ENCODE measurements around the gene PCDHB11. TPM values are rescaled to one million over a fixed set of nuclear protein-coding genes. Genes with fewer than 3 reads are reported as not detected.
"Not testable (repeated sequence)": the region's sequence is repeated elsewhere in the genome, so short reads cannot be mapped to it uniquely, and the experiment has no call there.

Gene PCDHB11
- polyA plus RNA-seq, 4 donors: 4.8 to 6.3 (median 5.1) TPM

- DNase-seq (ENCODE audit: low read depth in 4 of 4, low spot score in 3 of 4): no peak
Measured at GRCh38 chr5:141234109-141234667, 34.8 kb downstream of the PCDHB11 start.

- DNase-seq (ENCODE audit: low read depth in 4 of 4, low spot score in 3 of 4): not testable (repeated sequence)
Measured at GRCh38 chr5:141235922-141236321, 36.5 kb downstream of the PCDHB11 start.

DNA sequence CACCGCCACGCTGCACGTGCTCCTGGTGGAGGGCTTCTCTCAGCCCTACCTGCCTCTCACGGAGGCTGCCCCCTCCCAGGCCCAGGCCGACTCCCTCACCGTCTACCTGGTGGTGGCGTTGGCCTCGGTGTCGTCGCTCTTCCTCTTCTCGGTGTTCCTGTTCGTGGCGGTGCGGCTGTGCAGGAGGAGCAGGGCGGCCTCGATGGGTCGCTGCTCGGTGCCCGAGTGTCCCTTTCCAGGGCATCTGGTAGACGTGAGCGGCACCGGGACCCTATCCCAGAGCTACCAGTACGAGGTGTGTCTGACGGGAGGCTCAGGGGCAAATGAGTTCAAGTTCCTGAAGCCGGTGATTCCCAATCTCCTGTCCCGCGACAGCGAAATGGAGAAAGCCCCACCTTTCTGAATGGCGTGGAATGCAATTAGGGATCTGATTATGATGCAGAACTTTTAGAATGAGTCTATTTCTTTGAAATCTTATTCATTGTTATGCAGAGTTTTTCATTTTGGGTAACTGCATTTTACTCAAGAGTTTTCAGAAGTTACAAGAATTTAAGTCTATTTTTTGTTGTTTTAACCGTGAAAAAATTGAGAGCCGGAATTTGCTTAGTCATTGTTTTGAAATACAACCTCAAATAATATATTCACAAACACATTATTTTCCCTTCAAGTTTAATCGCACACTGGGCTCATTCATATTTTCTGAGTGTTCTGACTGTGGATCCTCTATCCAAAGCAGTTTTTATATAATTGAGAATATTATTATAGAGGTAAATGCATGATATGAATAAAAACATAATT lies 37.3 kb downstream of the PCDHB11 start:
- DNase-seq (ENCODE audit: low read depth in 4 of 4, low spot score in 3 of 4): no peak

DNA sequence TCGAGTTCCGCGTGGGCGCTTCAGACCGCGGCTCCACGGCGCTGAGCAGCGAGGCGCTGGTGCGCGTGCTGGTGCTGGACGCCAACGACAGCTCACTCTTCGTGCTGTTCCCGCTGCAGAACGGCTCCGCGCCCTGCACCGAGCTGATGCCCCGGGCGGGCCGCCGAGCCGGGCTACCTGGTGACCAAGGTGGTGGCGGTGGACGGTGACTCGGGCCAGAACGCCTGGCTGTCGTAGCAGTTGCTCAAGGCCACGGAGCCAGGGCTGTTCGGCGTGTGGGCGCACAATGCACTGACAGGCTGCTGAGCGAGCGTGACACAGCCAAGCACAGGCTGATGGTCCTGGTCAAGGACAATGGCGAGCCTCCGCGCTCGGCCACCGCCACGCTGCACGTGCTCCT lies 42.1 kb downstream of the PCDHB11 start:
- DNase-seq (ENCODE audit: low read depth in 4 of 4, low spot score in 3 of 4): no peak

- DNase-seq (ENCODE audit: low read depth in 4 of 4, low spot score in 3 of 4): peak in 1 of 4 donors; percentile 16
Measured at GRCh38 chr5:141245250-141245717, 45.9 kb downstream of the PCDHB11 start, which contains the start of gene PCDHB15. Gene PCDHB15, plus strand, starts transcription at chr5:141245395. Its CDS starts 184 bp downstream, at chr5:141245579.

DNA sequence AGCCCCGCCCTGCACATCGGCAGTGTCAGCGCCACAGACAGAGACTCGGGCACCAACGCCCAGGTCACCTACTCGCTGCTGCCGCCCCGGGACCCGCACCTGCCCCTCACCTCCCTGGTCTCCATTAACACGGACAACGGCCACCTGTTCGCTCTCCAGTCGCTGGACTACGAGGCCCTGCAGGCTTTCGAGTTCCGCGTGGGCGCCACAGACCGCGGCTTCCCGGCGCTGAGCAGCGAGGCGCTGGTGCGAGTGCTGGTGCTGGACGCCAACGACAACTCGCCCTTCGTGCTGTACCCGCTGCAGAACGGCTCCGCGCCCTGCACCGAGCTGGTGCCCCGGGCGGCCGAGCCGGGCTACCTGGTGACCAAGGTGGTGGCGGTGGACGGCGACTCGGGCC lies 47.5 kb downstream of the PCDHB11 start:
- DNase-seq (ENCODE audit: low read depth in 4 of 4, low spot score in 3 of 4): not testable (repeated sequence)

DNA sequence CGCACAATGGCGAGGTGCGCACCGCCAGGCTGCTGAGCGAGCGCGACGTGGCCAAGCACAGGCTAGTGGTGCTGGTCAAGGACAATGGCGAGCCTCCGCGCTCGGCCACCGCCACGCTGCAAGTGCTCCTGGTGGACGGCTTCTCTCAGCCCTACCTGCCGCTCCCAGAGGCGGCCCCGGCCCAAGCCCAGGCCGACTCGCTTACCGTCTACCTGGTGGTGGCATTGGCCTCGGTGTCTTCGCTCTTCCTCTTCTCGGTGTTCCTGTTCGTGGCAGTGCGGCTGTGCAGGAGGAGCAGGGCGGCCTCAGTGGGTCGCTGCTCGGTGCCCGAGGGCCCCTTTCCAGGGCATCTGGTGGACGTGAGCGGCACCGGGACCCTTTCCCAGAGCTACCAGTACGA lies 48.0 kb downstream of the PCDHB11 start:
- not testable (repeated sequence) for DNase-seq (ENCODE audit: low read depth in 4 of 4, low spot score in 3 of 4)

- no peak for DNase-seq (ENCODE audit: low read depth in 4 of 4, low spot score in 3 of 4)
Measured at GRCh38 chr5:141250576-141250975, 51.1 kb downstream of the PCDHB11 start.

Other genes starting within 250 kb of the PCDHB11 start
- under 1 TPM; 0.45 to 0.70 (median 0.59) TPM for gene PCDHAC2, start 233.2 kb upstream of the PCDHB11 start, polyA plus RNA-seq (ENCODE audit: insufficient read length in 4 of 4)
- gene PCDHB1, start 148.3 kb upstream of the PCDHB11 start, polyA plus RNA-seq (ENCODE audit: insufficient read length in 4 of 4): under 1 TPM; 0.05 to 0.13 (median 0.08) TPM
- 1 to 10 TPM; 3.9 to 7.7 (median 4.9) TPM for gene PCDHB2, start 105.0 kb upstream of the PCDHB11 start, polyA plus RNA-seq (ENCODE audit: insufficient read length in 4 of 4)
- gene PCDHB3, start 99.2 kb upstream of the PCDHB11 start, polyA plus RNA-seq (ENCODE audit: insufficient read length in 4 of 4): 1 to 10 TPM; 2.5 to 4.7 (median 3.4) TPM
- gene PCDHB4, start 77.8 kb upstream of the PCDHB11 start, polyA plus RNA-seq (ENCODE audit: insufficient read length in 4 of 4): 1 to 10 TPM; 1.5 to 2.8 (median 2.1) TPM
- 1 to 10 TPM; 7.0 to 9.9 (median 8.2) TPM for gene PCDHB5, start 64.4 kb upstream of the PCDHB11 start, polyA plus RNA-seq (ENCODE audit: insufficient read length in 4 of 4)
- gene PCDHB6, start 49.6 kb upstream of the PCDHB11 start, polyA plus RNA-seq (ENCODE audit: insufficient read length in 4 of 4): 1 to 10 TPM; 3.0 to 4.0 (median 3.4) TPM
- gene PCDHB7, start 27.0 kb upstream of the PCDHB11 start, polyA plus RNA-seq (ENCODE audit: insufficient read length in 4 of 4): 1 to 10 TPM; 4.9 to 6.2 (median 5.9) TPM
- gene PCDHB8, start 21.8 kb upstream of the PCDHB11 start, polyA plus RNA-seq (ENCODE audit: insufficient read length in 4 of 4): 1 to 10 TPM; 1.3 to 3.9 (median 2.6) TPM
- gene PCDHB16, start 17.2 kb upstream of the PCDHB11 start, polyA plus RNA-seq (ENCODE audit: insufficient read length in 4 of 4): 1 to 10 TPM; 3.5 to 7.7 (median 5.2) TPM
- gene PCDHB9, start 12.5 kb upstream of the PCDHB11 start, polyA plus RNA-seq (ENCODE audit: insufficient read length in 4 of 4): 1 to 10 TPM; 3.2 to 6.3 (median 3.8) TPM
- 1 to 10 TPM; 6.5 to 9.4 (median 7.7) TPM for gene PCDHB10, start 7.3 kb upstream of the PCDHB11 start, polyA plus RNA-seq (ENCODE audit: insufficient read length in 4 of 4)
- gene PCDHB12, start 9.1 kb downstream of the PCDHB11 start, polyA plus RNA-seq (ENCODE audit: insufficient read length in 4 of 4): 1 to 10 TPM; 4.6 to 6.5 (median 5.5) TPM
- 1 to 10 TPM; 5.6 to 6.8 (median 6.3) TPM for gene PCDHB13, start 14.3 kb downstream of the PCDHB11 start, polyA plus RNA-seq (ENCODE audit: insufficient read length in 4 of 4)
- 10 to 100 TPM in 1 of 4 donors, 1 to 10 TPM in 3; 8.1 to 11.2 (median 8.8) TPM for gene PCDHB14, start 23.7 kb downstream of the PCDHB11 start, polyA plus RNA-seq (ENCODE audit: insufficient read length in 4 of 4)
- 10 to 100 TPM; 14.7 to 17.0 (median 16.0) TPM for gene PCDHB15, start 45.8 kb downstream of the PCDHB11 start, polyA plus RNA-seq (ENCODE audit: insufficient read length in 4 of 4)
- gene SLC25A2, start 104.4 kb downstream of the PCDHB11 start, polyA plus RNA-seq (ENCODE audit: insufficient read length in 4 of 4): under 1 TPM in 1 of 4 donors, not detected in 3; 0.04 TPM
- gene TAF7, start 121.2 kb downstream of the PCDHB11 start, polyA plus RNA-seq (ENCODE audit: insufficient read length in 4 of 4): 100 to 1,000 TPM; 146 to 183 (median 171) TPM
- gene PCDHGA1, start 130.9 kb downstream of the PCDHB11 start, polyA plus RNA-seq (ENCODE audit: insufficient read length in 4 of 4): 1 to 10 TPM in 2 of 4 donors, under 1 TPM in 2; 0.74 to 1.3 (median 0.96) TPM
- gene PCDHGA2, start 139.1 kb downstream of the PCDHB11 start, polyA plus RNA-seq (ENCODE audit: insufficient read length in 4 of 4): 1 to 10 TPM; 5.8 to 7.7 (median 6.1) TPM
- 1 to 10 TPM; 2.2 to 4.2 (median 3.1) TPM for gene PCDHGA3, start 144.2 kb downstream of the PCDHB11 start, polyA plus RNA-seq (ENCODE audit: insufficient read length in 4 of 4)
- 1 to 10 TPM; 1.3 to 2.4 (median 2.0) TPM for gene PCDHGB1, start 150.5 kb downstream of the PCDHB11 start, polyA plus RNA-seq (ENCODE audit: insufficient read length in 4 of 4)
- gene PCDHGA4, start 155.4 kb downstream of the PCDHB11 start, polyA plus RNA-seq (ENCODE audit: insufficient read length in 4 of 4): 1 to 10 TPM; 2.3 to 3.1 (median 2.5) TPM
- 1 to 10 TPM; 3.4 to 4.7 (median 3.9) TPM for gene PCDHGB2, start 160.4 kb downstream of the PCDHB11 start, polyA plus RNA-seq (ENCODE audit: insufficient read length in 4 of 4)
- gene PCDHGA5, start 164.5 kb downstream of the PCDHB11 start, polyA plus RNA-seq (ENCODE audit: insufficient read length in 4 of 4): 1 to 10 TPM; 2.2 to 3.0 (median 2.5) TPM
- 1 to 10 TPM; 1.7 to 2.3 (median 2.0) TPM for gene PCDHGB3, start 170.6 kb downstream of the PCDHB11 start, polyA plus RNA-seq (ENCODE audit: insufficient read length in 4 of 4)
- gene PCDHGA6, start 174.3 kb downstream of the PCDHB11 start, polyA plus RNA-seq (ENCODE audit: insufficient read length in 4 of 4): 1 to 10 TPM; 5.4 to 9.1 (median 6.5) TPM
- gene PCDHGA7, start 183.1 kb downstream of the PCDHB11 start, polyA plus RNA-seq (ENCODE audit: insufficient read length in 4 of 4): 1 to 10 TPM; 2.1 to 2.8 (median 2.2) TPM
- gene PCDHGB4, start 188.1 kb downstream of the PCDHB11 start, polyA plus RNA-seq (ENCODE audit: insufficient read length in 4 of 4): 1 to 10 TPM; 4.3 to 6.6 (median 6.0) TPM
- under 1 TPM; 0.30 to 0.52 (median 0.32) TPM for gene PCDHGA8, start 193.0 kb downstream of the PCDHB11 start, polyA plus RNA-seq (ENCODE audit: insufficient read length in 4 of 4)
- gene PCDHGB5, start 198.3 kb downstream of the PCDHB11 start, polyA plus RNA-seq (ENCODE audit: insufficient read length in 4 of 4): 10 to 100 TPM in 1 of 4 donors, 1 to 10 TPM in 3; 9.4 to 11.0 (median 9.7) TPM
- 1 to 10 TPM; 5.5 to 6.5 (median 6.0) TPM for gene PCDHGA9, start 203.2 kb downstream of the PCDHB11 start, polyA plus RNA-seq (ENCODE audit: insufficient read length in 4 of 4)
- 1 to 10 TPM; 7.0 to 8.3 (median 8.2) TPM for gene PCDHGB6, start 208.4 kb downstream of the PCDHB11 start, polyA plus RNA-seq (ENCODE audit: insufficient read length in 4 of 4)
- 1 to 10 TPM; 3.7 to 3.9 (median 3.9) TPM for gene PCDHGA10, start 213.4 kb downstream of the PCDHB11 start, polyA plus RNA-seq (ENCODE audit: insufficient read length in 4 of 4)
- gene PCDHGB7, start 218.1 kb downstream of the PCDHB11 start, polyA plus RNA-seq (ENCODE audit: insufficient read length in 4 of 4): 10 to 100 TPM; 15.4 to 16.6 (median 15.9) TPM
- 1 to 10 TPM; 4.4 to 5.5 (median 4.9) TPM for gene PCDHGA11, start 221.4 kb downstream of the PCDHB11 start, polyA plus RNA-seq (ENCODE audit: insufficient read length in 4 of 4)
- 1 to 10 TPM in 3 of 4 donors, under 1 TPM in 1; 0.97 to 2.1 (median 1.7) TPM for gene PCDHGA12, start 230.9 kb downstream of the PCDHB11 start, polyA plus RNA-seq (ENCODE audit: insufficient read length in 4 of 4)